Measurements from ENCODE around the gene CRKL. TPM values are rescaled to one million over a fixed set of nuclear protein-coding genes. Genes with fewer than 3 reads are reported as not detected.

CRKL gene
- total RNA-seq, 1 experiment from 2014 or later: 106 TPM

DNA sequence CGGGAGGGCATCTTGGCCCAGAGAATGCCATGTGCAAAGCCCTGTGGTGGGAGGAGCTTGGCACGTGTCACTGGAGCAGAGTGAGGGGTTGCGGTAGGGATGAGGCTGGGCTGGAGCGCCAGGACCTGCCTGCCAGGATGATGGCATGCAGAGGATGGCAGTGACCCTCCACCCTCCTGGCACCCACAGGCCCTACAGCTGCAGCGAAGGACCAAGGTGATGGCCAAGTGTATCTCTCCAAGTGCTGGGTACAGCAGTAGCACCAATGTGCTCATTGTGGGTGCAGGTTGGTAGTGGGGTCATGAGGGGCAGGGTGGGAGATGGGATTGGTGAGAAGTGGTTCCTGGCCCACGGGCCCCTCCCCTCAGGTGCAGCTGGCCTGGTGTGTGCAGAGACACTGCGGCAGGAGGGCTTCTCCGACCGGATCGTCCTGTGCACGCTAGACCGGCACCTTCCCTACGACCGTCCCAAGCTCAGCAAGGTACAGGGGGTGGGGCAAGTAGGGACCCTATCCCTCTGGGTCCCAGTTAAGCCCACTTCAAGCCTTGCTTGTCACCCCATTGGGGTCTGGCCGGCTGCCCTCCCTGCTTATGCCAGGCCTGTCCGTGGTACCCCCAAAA is 57.2 kb downstream of the CRKL start:
- peaks cover 94% of the 10 kb centered on the region for H3K27me3 Mint-ChIP-seq (ENCODE audit: low read depth)
- peak overlapping the region in 1 of 2 experiments; percentile 26; a peak in 1 of 5 replicates for H3K4me3 Mint-ChIP-seq
- H3K9me3 Mint-ChIP-seq: peaks cover 13 to 15% of the 10 kb centered on the region in 2 experiments
- Histone ChIP-seq H3K18ac (ENCODE audit: insufficient read length, low read depth, low read length) (no peak overlapping the region), H4K5ac (ENCODE audit: insufficient read length, low read depth, low read length) (no peak overlapping the region), H3K4me2 (ENCODE audit: insufficient read depth, insufficient read length, low read length) (no peak overlapping the region), H3K27me3 (ENCODE audit: insufficient read depth, low read length) (no peaks in the 10 kb centered on the region; the same call in 1 of the 2 replicates), H2AFZ (ENCODE audit: low read length) (no peak overlapping the region), H2BK120ac (ENCODE audit: low read depth, low read length, poor library complexity, severe bottlenecking) (no peak overlapping the region), H3K4ac (ENCODE audit: low read depth, low read length) (no peak overlapping the region), H3K14ac (ENCODE audit: insufficient read depth, low read length) (no peak overlapping the region), H2AK5ac (ENCODE audit: insufficient read length, low read length) (no peak overlapping the region), H3T11ph (ENCODE audit: low read length) (no peak overlapping the region), H3K23ac (ENCODE audit: insufficient read length, low read depth, low read length) (no peak overlapping the region), H2BK12ac (ENCODE audit: insufficient read length, low read depth, low read length) (no peak overlapping the region), H3K23me2 (ENCODE audit: insufficient read length, low read depth, low read length, poor library complexity, severe bottlenecking) (peaks cover 3% of the 10 kb centered on the region), H3K9ac (ENCODE audit: extremely low read depth, insufficient read length, low read length) (no peak overlapping the region), H2BK20ac (ENCODE audit: low read depth, low read length, poor library complexity, severe bottlenecking) (no peak overlapping the region), H3K79me2 (ENCODE audit: insufficient read depth, low read length) (no peaks in the 10 kb centered on the region), H4K91ac (ENCODE audit: insufficient read length, low read depth, low read length) (no peak overlapping the region), H3K4me1 (ENCODE audit: insufficient read depth, low read length) (no peaks in the 10 kb centered on the region), H2BK5ac (ENCODE audit: insufficient read length, low read length) (no peak overlapping the region), H4K8ac (replicated peaks; ENCODE audit: insufficient read length, low read depth, low read length) (no peak overlapping the region), H3K56ac (ENCODE audit: insufficient read length, low read depth, low read length) (no peak overlapping the region), H3K9me3 (ENCODE audit: control insufficient read depth, low read depth, low read length) (no peaks in the 10 kb centered on the region), H2BK15ac (ENCODE audit: low read depth, low read length) (no peak overlapping the region), H4K20me1 (ENCODE audit: control insufficient read depth, insufficient read depth, insufficient read length) (no peaks in the 10 kb centered on the region), H3K27ac (ENCODE audit: insufficient read length, low read depth, low read length) (no peak overlapping the region), H3K79me1 (ENCODE audit: insufficient read depth, low read depth, low read length, poor library complexity, severe bottlenecking) (no peaks in the 10 kb centered on the region)
- no peak for DNase-seq
- H3K4me1 Mint-ChIP-seq: peaks cover 12 to 25% of the 10 kb centered on the region in 2 experiments
- peaks cover 0 to 8% (median 4%) of the 10 kb centered on the region in 3 experiments; a peak in 4 of 7 replicates for H3K36me3 Mint-ChIP-seq (ENCODE audit: insufficient read depth in 1 of 3, low read depth in 3 of 3)
- H3K27ac Mint-ChIP-seq: no peak overlapping the region
- TF ChIP-seq, protein P1, sequence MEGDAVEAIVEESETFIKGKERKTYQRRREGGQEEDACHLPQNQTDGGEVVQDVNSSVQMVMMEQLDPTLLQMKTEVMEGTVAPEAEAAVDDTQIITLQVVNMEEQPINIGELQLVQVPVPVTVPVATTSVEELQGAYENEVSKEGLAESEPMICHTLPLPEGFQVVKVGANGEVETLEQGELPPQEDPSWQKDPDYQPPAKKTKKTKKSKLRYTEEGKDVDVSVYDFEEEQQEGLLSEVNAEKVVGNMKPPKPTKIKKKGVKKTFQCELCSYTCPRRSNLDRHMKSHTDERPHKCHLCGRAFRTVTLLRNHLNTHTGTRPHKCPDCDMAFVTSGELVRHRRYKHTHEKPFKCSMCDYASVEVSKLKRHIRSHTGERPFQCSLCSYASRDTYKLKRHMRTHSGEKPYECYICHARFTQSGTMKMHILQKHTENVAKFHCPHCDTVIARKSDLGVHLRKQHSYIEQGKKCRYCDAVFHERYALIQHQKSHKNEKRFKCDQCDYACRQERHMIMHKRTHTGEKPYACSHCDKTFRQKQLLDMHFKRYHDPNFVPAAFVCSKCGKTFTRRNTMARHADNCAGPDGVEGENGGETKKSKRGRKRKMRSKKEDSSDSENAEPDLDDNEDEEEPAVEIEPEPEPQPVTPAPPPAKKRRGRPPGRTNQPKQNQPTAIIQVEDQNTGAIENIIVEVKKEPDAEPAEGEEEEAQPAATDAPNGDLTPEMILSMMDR (conservative IDR thresholded peaks at IDR 0.05): no peak
- WGBS (ENCODE audit: extremely low coverage, insufficient read length, low lambda C conversion rate): no CpG with 5 or more reads among the region's 16 CpGs
